Subcutaneous abdominal adipose tissue (tissue), 5 donors: ENCODE data around the gene SPTSSB.

Source experiments
- H3K27ac ChIP-seq: one replicate; pipeline ENCODE4 v1.7.0; 2013; ENCODE audit warnings: low read depth, mild to moderate bottlenecking, inconsistent platforms, low read length, moderate library complexity
- H3K27me3 ChIP-seq, 5 donors: one replicate each; pipeline ENCODE4 v1.7.0; 2013; ENCODE audit warnings: low read length in 5 of 5, inconsistent platforms in 1 of 5; ENCODE audit not compliant: control insufficient read depth in 5 of 5, insufficient read depth in 4 of 5
- H3K36me3 ChIP-seq, 5 donors: one replicate each; pipeline ENCODE4 v1.7.0; 2013; ENCODE audit warnings: low read length in 5 of 5; ENCODE audit not compliant: control insufficient read depth in 5 of 5, insufficient read depth in 5 of 5
- H3K4me1 ChIP-seq, 5 donors: one replicate each; pipeline ENCODE4 v1.7.0; 2013; ENCODE audit warnings: low read length in 5 of 5, mild to moderate bottlenecking in 3 of 5, moderate library complexity in 1 of 5; ENCODE audit not compliant: control insufficient read depth in 5 of 5, insufficient read depth in 5 of 5
- H3K4me3 ChIP-seq, 5 donors: one replicate each; pipeline ENCODE4 v1.7.0; 2013; ENCODE audit warnings: low read length in 5 of 5, low read depth in 1 of 5
- H3K9ac ChIP-seq, 5 donors: one replicate each; pipeline ENCODE4 v1.7.0; 2013; ENCODE audit warnings: low read length in 5 of 5, mild to moderate bottlenecking in 4 of 5, moderate library complexity in 3 of 5
- H3K9me3 ChIP-seq, 5 donors: one replicate each; pipeline ENCODE4 v1.7.0; 2013; ENCODE audit warnings: low read length in 5 of 5; ENCODE audit not compliant: control insufficient read depth in 5 of 5
- donor health status: healthy.
- donor health status: healthy.
- donor health status: healthy.
- donor health status: healthy.
- donor health status: healthy.

The SPTSSB gene

GRCh38 chr3:161409069-161409468 lies 37.8 kb upstream of the SPTSSB start:
- H3K27me3 ChIP-seq: no peaks in the 10 kb centered on the region
- H3K9me3 ChIP-seq: peaks cover 0 to 3% (median 0%) of the 10 kb centered on the region in 5 donors
- no peak overlapping the region for H3K4me3 ChIP-seq
- H3K4me1 ChIP-seq: peaks cover 0 to 12% (median 10%) of the 10 kb centered on the region in 5 donors
- H3K36me3 ChIP-seq: no peaks in the 10 kb centered on the region
- no peak overlapping the region for H3K9ac ChIP-seq
- no peak overlapping the region for H3K27ac ChIP-seq

GRCh38 chr3:161406594-161407555 lies 35.6 kb upstream of the SPTSSB start:
- Histone ChIP-seq H3K9ac (no peak overlapping the region), H3K9me3 (peaks cover 0 to 3% (median 0%) of the 10 kb centered on the region in 5 donors), H3K4me1 (peaks cover 0 to 2% (median 0%) of the 10 kb centered on the region in 5 donors), H3K36me3 (no peaks in the 10 kb centered on the region), H3K27me3 (no peaks in the 10 kb centered on the region), H3K27ac (no peak overlapping the region), H3K4me3 (no peak overlapping the region)

GRCh38 chr3:161405836-161406235 lies 34.5 kb upstream of the SPTSSB start:
- peaks cover 0 to 3% (median 0%) of the 10 kb centered on the region in 5 donors for H3K9me3 ChIP-seq
- H3K36me3 ChIP-seq: no peaks in the 10 kb centered on the region
- H3K9ac ChIP-seq: no peak overlapping the region
- peaks cover 0 to 2% (median 0%) of the 10 kb centered on the region in 5 donors for H3K4me1 ChIP-seq
- no peak overlapping the region for H3K27ac ChIP-seq
- no peaks in the 10 kb centered on the region for H3K27me3 ChIP-seq
- H3K4me3 ChIP-seq: no peak overlapping the region

- Histone ChIP-seq H3K9ac (no peak overlapping the region), H3K27me3 (no peaks in the 10 kb centered on the region), H3K27ac (no peak overlapping the region)
Measured at GRCh38 chr3:161405087-161405486, 33.8 kb upstream of the SPTSSB start.

GRCh38 chr3:161403251-161403650 lies 31.9 kb upstream of the SPTSSB start:
- H3K36me3 ChIP-seq: no peaks in the 10 kb centered on the region
- H3K27me3 ChIP-seq: no peaks in the 10 kb centered on the region
- H3K4me1 ChIP-seq: peaks cover 0 to 2% (median 0%) of the 10 kb centered on the region in 5 donors
- peaks cover 0 to 3% (median 0%) of the 10 kb centered on the region in 5 donors for H3K9me3 ChIP-seq
- H3K4me3 ChIP-seq: no peak overlapping the region
- no peak overlapping the region for H3K27ac ChIP-seq
- no peak overlapping the region for H3K9ac ChIP-seq

More at GRCh38 chr3:161405087-161405486, 33.8 kb upstream of the SPTSSB start:
- H3K36me3 ChIP-seq: no peaks in the 10 kb centered on the region
- peaks cover 0 to 2% (median 0%) of the 10 kb centered on the region in 5 donors for H3K4me1 ChIP-seq
- H3K9me3 ChIP-seq: peaks cover 0 to 3% (median 0%) of the 10 kb centered on the region in 5 donors
- H3K4me3 ChIP-seq: no peak overlapping the region

- Histone ChIP-seq H3K4me1 (no peaks in the 10 kb centered on the region), H3K9me3 (peaks cover 0 to 3% (median 0%) of the 10 kb centered on the region in 5 donors), H3K27ac (no peak overlapping the region), H3K4me3 (no peak overlapping the region), H3K27me3 (no peaks in the 10 kb centered on the region), H3K9ac (no peak overlapping the region), H3K36me3 (no peaks in the 10 kb centered on the region)
Measured at GRCh38 chr3:161401389-161401788, 30.1 kb upstream of the SPTSSB start.

- Histone ChIP-seq H3K27me3 (no peaks in the 10 kb centered on the region), H3K4me3 (no peak overlapping the region), H3K4me1 (no peaks in the 10 kb centered on the region), H3K9me3 (peaks cover 0 to 3% (median 0%) of the 10 kb centered on the region in 5 donors), H3K9ac (no peak overlapping the region), H3K36me3 (no peaks in the 10 kb centered on the region), H3K27ac (no peak overlapping the region)
Measured at GRCh38 chr3:161400650-161401049, 29.3 kb upstream of the SPTSSB start.

GRCh38 chr3:161395115-161396012 lies 24.0 kb upstream of the SPTSSB start:
- Histone ChIP-seq H3K36me3 (no peaks in the 10 kb centered on the region), H3K27me3 (no peaks in the 10 kb centered on the region), H3K4me1 (no peaks in the 10 kb centered on the region), H3K9ac (no peak overlapping the region), H3K27ac (no peak overlapping the region), H3K4me3 (no peak overlapping the region), H3K9me3 (no peaks in the 10 kb centered on the region)

- no peaks in the 10 kb centered on the region for H3K36me3 ChIP-seq
- H3K4me3 ChIP-seq: no peak overlapping the region
- no peaks in the 10 kb centered on the region for H3K9me3 ChIP-seq
- H3K4me1 ChIP-seq: no peaks in the 10 kb centered on the region
- H3K27me3 ChIP-seq: no peaks in the 10 kb centered on the region
- no peak overlapping the region for H3K27ac ChIP-seq
- H3K9ac ChIP-seq: no peak overlapping the region
Measured at GRCh38 chr3:161393803-161394202, 22.5 kb upstream of the SPTSSB start.
